ENCODE results near the gene ACADVL. TPM values are rescaled to one million over a fixed set of nuclear protein-coding genes. Genes with fewer than 3 reads are reported as not detected.

The ACADVL gene
- total RNA-seq, 1 donor from 2014 or later = 914 TPM

Other genes starting within 250 kb of the ACADVL start
- gene ALOX12, start 223.9 kb upstream of the ACADVL start, total RNA-seq = not detected
- 228 TPM for gene RNASEK, start 207.3 kb upstream of the ACADVL start, total RNA-seq
- gene BCL6B, start 196.9 kb upstream of the ACADVL start, total RNA-seq = 6.2 TPM
- gene SLC16A13, start 183.9 kb upstream of the ACADVL start, total RNA-seq = 44.4 TPM
- 4.5 TPM for gene SLC16A11, start 175.8 kb upstream of the ACADVL start, total RNA-seq
- gene CLEC10A, start 139.7 kb upstream of the ACADVL start, total RNA-seq = 8.3 TPM
- gene ASGR2, start 105.1 kb upstream of the ACADVL start, total RNA-seq = 45.5 TPM
- gene ASGR1, start 40.6 kb upstream of the ACADVL start, total RNA-seq = 5.0 TPM
- 36.5 TPM for gene DLG4, start 102 bp upstream of the ACADVL start, total RNA-seq
- gene DVL2, start 14.6 kb downstream of the ACADVL start, total RNA-seq = 60.9 TPM
- gene PHF23, start 19.5 kb downstream of the ACADVL start, total RNA-seq = 32.3 TPM
- 587 TPM for gene GABARAP, start 22.5 kb downstream of the ACADVL start, total RNA-seq
- 107 TPM for gene CTDNEP1, start 31.8 kb downstream of the ACADVL start, total RNA-seq
- 47.9 TPM for gene ELP5, start 32.3 kb downstream of the ACADVL start, total RNA-seq
- gene CLDN7, start 42.5 kb downstream of the ACADVL start, total RNA-seq = 248 TPM
- gene SLC2A4, start 61.8 kb downstream of the ACADVL start, total RNA-seq = 7.6 TPM
- 1.4 TPM for gene YBX2, start 74.7 kb downstream of the ACADVL start, total RNA-seq
- gene EIF5A, start 87.7 kb downstream of the ACADVL start, total RNA-seq = 233 TPM
- gene GPS2, start 95.4 kb downstream of the ACADVL start, total RNA-seq = 71.8 TPM
- 50.3 TPM for gene NEURL4, start 109.4 kb downstream of the ACADVL start, total RNA-seq
- 24.2 TPM for gene ACAP1, start 116.6 kb downstream of the ACADVL start, total RNA-seq
- gene KCTD11, start 132.2 kb downstream of the ACADVL start, total RNA-seq = 15.3 TPM
- gene TMEM95, start 135.2 kb downstream of the ACADVL start, total RNA-seq = not detected
- gene TNK1, start 161.2 kb downstream of the ACADVL start, total RNA-seq = 11.7 TPM
- gene PLSCR3, start 174.6 kb downstream of the ACADVL start, total RNA-seq = 39.7 TPM
- 67.5 TPM for gene TMEM256, start 184.2 kb downstream of the ACADVL start, total RNA-seq
- gene NLGN2, start 187.9 kb downstream of the ACADVL start, total RNA-seq = 35.2 TPM
- not detected for gene SPEM1, start 200.4 kb downstream of the ACADVL start, total RNA-seq
- not detected for gene SPEM2, start 205.7 kb downstream of the ACADVL start, total RNA-seq
- not detected for gene SPEM3, start 208.9 kb downstream of the ACADVL start, total RNA-seq
- 14.3 TPM for gene TMEM102, start 215.5 kb downstream of the ACADVL start, total RNA-seq
- 2.7 TPM for gene FGF11, start 219.6 kb downstream of the ACADVL start, total RNA-seq
- 10.0 TPM for gene CHRNB1, start 225.1 kb downstream of the ACADVL start, total RNA-seq

All from mucosa of gallbladder (tissue), 1 donor.